Inferior parietal cortex (tissue), 1 donor: ENCODE measurements around the gene ANO5.

Experiments
- DNase-seq: peaks from one replicate; pipeline ENCODE4 v3.0.0-alpha.2; 2016; ENCODE audit errors: extremely low spot score

The ANO5 gene

GRCh38 chr11:22192642-22193347, at the start of gene ANO5:
TSS of gene ANO5 (plus strand) at chr11:22193085. CDS start at chr11:22193493, 408 bp downstream.
- DNase-seq, result no peak

- DNase-seq, result no peak
These were observed 41.2 kb upstream of the ANO5 start for GRCh38 chr11:22151649-22152197.

GRCh38 chr11:22157531-22157930, 35.4 kb upstream of the ANO5 start:
- DNase-seq, result no peak

- DNase-seq, result no peak
These were observed 31.4 kb upstream of the ANO5 start for GRCh38 chr11:22161489-22161888.

GRCh38 chr11:22162756-22163155, 30.1 kb upstream of the ANO5 start:
- no peak for DNase-seq

- peak; percentile 28 for DNase-seq
These were observed 29.5 kb upstream of the ANO5 start for GRCh38 chr11:22163394-22163797.

- no peak for DNase-seq
These were observed 27.8 kb upstream of the ANO5 start for GRCh38 chr11:22165087-22165486.

GRCh38 chr11:22165759-22166513, 26.9 kb upstream of the ANO5 start:
- DNase-seq, result no peak

GRCh38 chr11:22169833-22170232, 23.1 kb upstream of the ANO5 start:
- DNase-seq, result peak; percentile 32

- no peak for DNase-seq
These were observed 19.4 kb upstream of the ANO5 start for GRCh38 chr11:22173532-22173931.

GRCh38 chr11:22177186-22177585, 15.7 kb upstream of the ANO5 start:
- DNase-seq, result no peak

- no peak for DNase-seq
These were observed 13.3 kb upstream of the ANO5 start for GRCh38 chr11:22179626-22180025.

- DNase-seq, result no peak
These were observed 12.8 kb upstream of the ANO5 start for GRCh38 chr11:22180131-22180530.

GRCh38 chr11:22189660-22190059, 3.2 kb upstream of the ANO5 start:
- no peak for DNase-seq

- DNase-seq, result no peak
These were observed 1.9 kb upstream of the ANO5 start for GRCh38 chr11:22190827-22191463.

GRCh38 chr11:22192289-22192641, 620 bp upstream of the ANO5 start:
- DNase-seq, result no peak

GRCh38 chr11:22193348-22194051, 615 bp downstream of the ANO5 start:
- no peak for DNase-seq

GRCh38 chr11:22194306-22194705, 1.4 kb downstream of the ANO5 start:
- no peak for DNase-seq

GRCh38 chr11:22194907-22195306, 2.0 kb downstream of the ANO5 start:
- no peak for DNase-seq

GRCh38 chr11:22197139-22198005, 4.5 kb downstream of the ANO5 start:
- DNase-seq, result no peak

GRCh38 chr11:22199243-22199642, 6.4 kb downstream of the ANO5 start:
- no peak for DNase-seq
